ENCODE measurements around the gene HSPBAP1. TPM values are rescaled to one million over a fixed set of nuclear protein-coding genes. Genes with fewer than 3 reads are reported as not detected.
A peak's percentile ranks its signal among the peaks of the same experiment; 100 is the strongest.

Gene HSPBAP1
- total and polyA plus RNA-seq, 2 of the 4 experiments (the other 2 are of a cell fraction): 2.6 to 4.8 TPM

DNA sequence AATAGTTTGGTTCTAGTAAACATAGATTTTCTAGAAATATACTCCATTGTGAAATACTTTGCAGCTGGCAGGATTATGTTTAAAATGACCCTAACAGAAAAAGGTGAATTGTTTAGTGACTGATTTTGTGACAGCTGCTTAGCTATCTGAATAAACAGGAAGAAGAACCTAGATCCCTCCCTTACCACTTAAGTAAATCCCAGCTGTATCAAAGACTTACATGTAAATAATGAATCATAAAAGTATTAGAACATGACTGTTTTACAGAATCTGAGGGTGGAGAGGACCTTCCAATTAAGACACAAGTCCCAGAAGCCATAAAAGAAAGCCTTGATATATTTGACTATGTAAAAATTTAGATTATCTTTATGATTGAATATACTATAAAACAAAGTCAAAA, 17.1 kb upstream of the HSPBAP1 start:
- H3K4me3 ChIP-seq (ENCODE audit: insufficient read depth, low read depth, low read length): no peak overlapping the region
- 0 out of 2 replicates have a peak, but pooled peaks cover 3% of the 10 kb centered on the region for H3K36me3 ChIP-seq (ENCODE audit: control insufficient read depth, insufficient read depth, low read length)
- no peak overlapping the region for H2BK120ac ChIP-seq (ENCODE audit: low read depth, low read length)
- dilution Hi-C loops (cut with HindIII; ENCODE audit: low sequenced_read_pairs, unreplicated experiment) (no loop called here), in situ Hi-C loops (cut with MboI; ENCODE audit: low sequenced_read_pairs) (no loop called here), intact Hi-C loops (cut with micrococcal nuclease) (no loop called here)
- ChIA-PET POLR2A (ENCODE audit: unreplicated experiment) (no interaction called here), CTCF (no interaction called here)
- H3K56ac ChIP-seq (ENCODE audit: extremely low read depth, insufficient read depth, low read length): no peak overlapping the region
- no peak for TF ChIP-seq RAD21 (IDR thresholded peaks at IDR 0.05; ENCODE audit: low read length)
- TF ChIP-seq POLR2A (IDR thresholded peaks at IDR 0.05; ENCODE audit: low read depth, low read length): no peak
- TF ChIP-seq FOS (IDR thresholded peaks at IDR 0.05; ENCODE audit: low read depth, low read length): no peak
- TF ChIP-seq NFE2L2 (IDR thresholded peaks at IDR 0.05; ENCODE audit: low read depth, low read length): no peak
- TF ChIP-seq, protein P1, sequence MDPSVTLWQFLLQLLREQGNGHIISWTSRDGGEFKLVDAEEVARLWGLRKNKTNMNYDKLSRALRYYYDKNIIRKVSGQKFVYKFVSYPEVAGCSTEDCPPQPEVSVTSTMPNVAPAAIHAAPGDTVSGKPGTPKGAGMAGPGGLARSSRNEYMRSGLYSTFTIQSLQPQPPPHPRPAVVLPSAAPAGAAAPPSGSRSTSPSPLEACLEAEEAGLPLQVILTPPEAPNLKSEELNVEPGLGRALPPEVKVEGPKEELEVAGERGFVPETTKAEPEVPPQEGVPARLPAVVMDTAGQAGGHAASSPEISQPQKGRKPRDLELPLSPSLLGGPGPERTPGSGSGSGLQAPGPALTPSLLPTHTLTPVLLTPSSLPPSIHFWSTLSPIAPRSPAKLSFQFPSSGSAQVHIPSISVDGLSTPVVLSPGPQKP (IDR thresholded peaks at IDR 0.05; ENCODE audit: borderline replicate concordance, low read depth, low read length): no peak
- TF ChIP-seq MXI1 (IDR thresholded peaks at IDR 0.05; ENCODE audit: borderline replicate concordance, low read depth, low read length): no peak
- TF ChIP-seq CTCF (conservative IDR thresholded peaks at IDR 0.05; ENCODE audit: low read depth, low read length): no peak
- no peak for TF ChIP-seq MAFK (IDR thresholded peaks at IDR 0.05; ENCODE audit: low read depth, low read length)
- no peak for TF ChIP-seq BHLHE40 (IDR thresholded peaks at IDR 0.05; ENCODE audit: low read depth, low read length)
- TF ChIP-seq SMC3 (IDR thresholded peaks at IDR 0.05; ENCODE audit: low read depth, low read length): no peak
- TF ChIP-seq RFX5 (IDR thresholded peaks at IDR 0.05; ENCODE audit: low read depth, low read length): no peak
- no peak for TF ChIP-seq USF2 (IDR thresholded peaks at IDR 0.05; ENCODE audit: low read depth, low read length)
- TF ChIP-seq CHD1 (IDR thresholded peaks at IDR 0.05; ENCODE audit: low read depth, low read length): no peak
- TF ChIP-seq RCOR1 (IDR thresholded peaks at IDR 0.05; ENCODE audit: insufficient replicate concordance, low read length): no peak
- TF ChIP-seq MAZ (IDR thresholded peaks at IDR 0.05; ENCODE audit: borderline replicate concordance, low read depth, low read length): no peak
- TF ChIP-seq CEBPB (IDR thresholded peaks at IDR 0.05; ENCODE audit: low read depth, low read length): no peak
- no peak overlapping the region for H3K4me2 ChIP-seq (ENCODE audit: low read depth, low read length)
- H2AK5ac ChIP-seq (ENCODE audit: low read depth, low read length): no peak overlapping the region
- H3K18ac ChIP-seq (ENCODE audit: low read depth, low read length): no peak overlapping the region
- no peak overlapping the region for H4K5ac ChIP-seq (ENCODE audit: low read depth, low read length)
- H4K20me1 ChIP-seq (ENCODE audit: insufficient read depth, low read length): no peaks in the 10 kb centered on the region
- H2BK20ac ChIP-seq (ENCODE audit: low read depth, low read length): no peak overlapping the region
- no peaks in the 10 kb centered on the region for H3K27me3 ChIP-seq (ENCODE audit: control insufficient read depth, insufficient read depth, low read length)
- ATAC-seq (ENCODE audit: low read depth) (no peak), DNase-seq (peak; percentile 20)
- H3K4ac ChIP-seq (ENCODE audit: low read depth, low read length): no peak overlapping the region
- H3K9me3 ChIP-seq (ENCODE audit: control insufficient read depth, insufficient read depth, low read length): no peaks in the 10 kb centered on the region
- H2BK5ac ChIP-seq (ENCODE audit: low read depth, low read length, poor library complexity, severe bottlenecking): no peak overlapping the region
- no peak overlapping the region for H2BK15ac ChIP-seq (ENCODE audit: low read depth, low read length)
- no peak overlapping the region for H4K8ac ChIP-seq (ENCODE audit: low read depth in 2 of 2, low read length in 2 of 2)
- H3K27ac ChIP-seq (ENCODE audit: insufficient read depth, low read length): no peak overlapping the region
- BruUV-seq (replicated peaks): no TSS peak
- no peak overlapping the region for H3K14ac ChIP-seq (replicated peaks; ENCODE audit: low read depth, low read length)
- no peaks in the 10 kb centered on the region for H3K4me1 ChIP-seq (ENCODE audit: control insufficient read depth, insufficient read depth, low read length)
- no peak overlapping the region for H2AK9ac ChIP-seq (replicated peaks; ENCODE audit: low read depth, low read length, poor library complexity)
- no peaks in the 10 kb centered on the region for H3K79me1 ChIP-seq (ENCODE audit: low read depth in 1 of 2, low read length in 2 of 2)
- no peak overlapping the region for H2AFZ ChIP-seq (replicated peaks; ENCODE audit: low read length, poor library complexity)
- no peak overlapping the region for H3K23ac ChIP-seq (ENCODE audit: low read depth, low read length)
- H3K9me1 ChIP-seq (ENCODE audit: insufficient read depth, low read length): no peaks in the 10 kb centered on the region
- no peak overlapping the region for H3K9ac ChIP-seq (ENCODE audit: low read depth, low read length)
- H4K91ac ChIP-seq (ENCODE audit: insufficient read depth, low read depth, low read length): no peak overlapping the region
